Superior temporal gyrus (tissue), 1 donor: ENCODE results near the gene THADA.
"Not testable (repeated sequence)": the region's sequence is repeated elsewhere in the genome, so short reads cannot be mapped to it uniquely, and the experiment has no call there.

Source experiments
- DNase-seq: peaks from one replicate; pipeline ENCODE4 v3.0.0-alpha.2; 2016; ENCODE audit errors: extremely low spot score

The THADA gene

DNA sequence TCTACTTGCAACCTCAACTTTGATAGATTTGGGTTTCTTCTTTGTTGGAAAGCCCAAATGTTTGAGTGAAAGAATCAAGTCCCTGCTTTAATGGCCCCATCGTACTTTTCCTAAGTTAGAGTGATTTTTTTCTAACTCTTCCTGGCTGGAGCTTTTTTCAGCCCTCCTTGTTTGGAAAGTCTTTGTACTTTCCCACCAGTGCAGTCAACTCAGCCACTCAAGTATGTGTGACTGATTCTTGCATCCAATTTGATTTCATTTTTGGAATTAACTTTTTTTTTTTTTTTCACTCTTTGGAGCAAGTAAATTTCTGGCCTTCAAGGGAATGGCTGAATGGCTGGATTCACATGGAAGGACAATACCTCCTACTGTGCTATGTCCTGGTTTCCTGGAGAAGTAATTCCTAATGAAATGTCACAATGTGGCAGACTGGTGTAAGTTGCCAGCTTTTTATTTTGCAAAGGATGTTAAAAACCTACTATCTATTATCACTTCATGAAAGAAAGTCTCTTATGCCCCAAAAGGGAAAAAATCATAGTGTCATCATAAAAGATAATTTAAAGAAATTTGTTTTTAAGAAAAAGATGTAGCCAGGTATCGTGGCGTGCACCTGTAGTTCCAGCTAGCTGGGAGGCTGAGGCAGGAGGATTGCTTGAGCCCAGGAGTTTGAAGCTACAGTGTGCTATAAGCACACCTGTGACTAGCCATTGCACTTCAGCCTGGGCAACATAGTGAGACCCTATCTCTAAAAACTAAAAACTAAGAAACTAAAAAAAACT is 293.5 kb downstream of the THADA start:
- no peak for DNase-seq

DNA sequence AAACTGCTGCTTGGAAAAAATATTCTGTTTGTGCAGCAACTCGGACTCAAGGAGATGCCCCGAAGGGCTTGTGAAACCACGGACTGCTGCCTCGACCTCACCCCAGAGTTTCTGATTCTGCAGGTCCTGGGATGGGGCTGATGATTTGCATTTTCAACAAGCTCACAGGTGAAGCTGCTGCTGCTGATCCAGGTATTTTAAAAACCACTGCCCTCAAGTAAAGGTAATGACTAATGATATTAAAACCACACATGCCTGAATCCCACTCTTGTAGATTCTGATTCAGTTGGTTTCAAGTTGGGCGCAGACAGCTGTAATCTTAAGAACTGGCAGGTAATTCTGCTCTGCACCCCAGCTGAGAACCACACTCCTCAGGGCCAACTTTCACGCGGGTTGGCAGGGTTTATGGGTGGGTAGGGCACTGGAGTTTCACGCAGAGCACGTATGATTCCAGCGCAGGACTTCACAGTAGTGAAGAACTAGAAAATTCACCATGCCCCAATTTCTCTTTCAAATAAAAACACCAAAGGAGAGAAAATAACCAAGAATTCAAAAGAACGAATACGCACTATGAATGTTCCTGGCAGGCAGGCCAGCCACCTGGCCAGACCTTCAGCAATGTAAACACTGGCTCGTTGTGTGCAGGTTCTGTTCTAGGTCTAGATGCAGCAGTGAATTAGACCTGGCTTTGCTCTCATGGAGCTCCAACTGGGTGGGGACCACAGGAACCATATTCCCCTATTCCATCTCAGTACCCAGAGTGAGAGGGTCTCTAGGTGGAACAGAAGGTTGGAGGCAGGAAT is 294.9 kb downstream of the THADA start:
- DNase-seq = no peak

DNA sequence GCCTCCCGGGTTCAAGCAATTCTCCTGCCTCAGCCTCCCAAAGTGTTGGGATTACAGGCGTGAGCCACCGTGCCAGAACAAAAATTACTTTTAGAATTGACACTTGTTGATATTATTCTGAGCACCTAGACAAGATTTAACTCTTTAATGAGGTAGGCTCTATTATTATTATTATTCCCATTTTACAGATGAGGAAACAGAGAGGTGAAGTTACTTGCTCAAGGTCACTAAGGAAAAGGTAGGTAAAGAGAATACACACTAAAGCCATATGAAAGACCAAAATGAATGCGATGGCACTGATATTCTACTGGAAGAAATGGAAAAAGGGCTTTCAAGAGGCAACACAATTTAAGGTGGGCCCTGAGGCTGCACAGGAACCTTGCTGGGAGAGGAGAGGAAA is 295.6 kb downstream of the THADA start:
- no peak for DNase-seq

DNA sequence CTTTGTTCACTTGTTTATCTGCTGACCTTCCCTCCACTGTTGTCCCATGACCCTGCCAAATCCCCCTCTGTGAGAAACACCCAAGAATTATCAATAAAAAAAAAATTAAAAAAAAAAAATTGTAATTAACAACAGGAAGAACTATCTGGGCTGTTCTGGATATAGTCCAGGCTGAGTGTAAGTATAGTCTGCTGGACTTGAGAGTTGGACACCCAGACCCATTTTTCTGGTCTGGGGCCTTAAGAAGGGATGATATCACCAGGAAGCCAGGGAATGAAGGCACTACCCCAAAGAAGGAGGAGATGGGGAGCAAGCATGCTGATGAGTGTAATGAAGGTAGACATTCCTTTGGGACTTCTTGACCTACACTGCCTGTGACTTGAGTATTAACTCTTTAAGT is 297.3 kb downstream of the THADA start:
- no peak for DNase-seq

- DNase-seq = not testable (repeated sequence)
These were observed 298.1 kb downstream of the THADA start for GRCh38 chr2:43297740-43298139.

GRCh38 chr2:43294973-43295603 is 300.8 kb downstream of the THADA start:
- no peak for DNase-seq

DNA sequence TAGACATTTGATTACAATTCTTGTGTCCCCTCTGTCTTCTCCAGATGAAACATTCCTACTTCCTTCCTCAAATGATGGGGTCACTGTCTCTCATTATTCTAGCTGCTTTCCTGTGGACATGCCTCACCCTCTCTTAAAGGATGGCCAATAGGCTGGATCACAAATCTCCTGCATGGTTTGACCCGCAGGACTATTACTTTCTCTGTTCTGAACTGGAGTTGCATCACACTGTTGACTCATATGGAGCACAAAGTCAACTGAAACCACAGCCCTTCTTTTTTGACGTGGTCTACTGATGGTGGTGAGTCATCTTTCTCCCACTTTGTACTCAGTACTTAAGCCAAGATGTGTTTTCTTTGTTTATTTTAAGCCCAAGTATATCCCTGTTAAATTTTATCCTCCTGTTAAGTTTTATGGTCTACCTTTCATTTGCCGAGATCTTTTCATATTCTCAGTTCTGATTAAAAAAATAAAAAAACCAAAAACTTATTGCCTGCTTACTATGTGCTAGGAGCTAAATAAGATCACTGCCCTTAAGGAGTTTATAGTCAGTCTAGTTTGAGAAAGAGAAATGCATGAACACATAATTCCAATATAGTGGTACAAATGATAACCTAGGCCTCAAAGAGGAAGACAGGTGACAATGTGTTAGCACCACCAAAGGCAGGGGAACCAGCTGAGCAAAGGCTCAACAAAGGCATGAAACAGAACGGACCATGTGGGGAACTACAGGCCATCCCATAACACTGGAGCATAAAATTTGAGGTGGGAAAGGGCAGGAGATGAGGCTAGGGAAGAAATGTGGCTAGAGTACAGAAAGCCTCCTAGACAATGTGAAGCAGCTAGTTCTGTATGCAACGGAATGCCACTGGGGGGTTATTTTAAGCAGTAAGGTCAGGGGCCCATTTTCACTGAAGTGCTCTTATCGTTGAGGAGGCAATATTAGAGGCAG is 301.8 kb downstream of the THADA start:
- no peak for DNase-seq

DNA sequence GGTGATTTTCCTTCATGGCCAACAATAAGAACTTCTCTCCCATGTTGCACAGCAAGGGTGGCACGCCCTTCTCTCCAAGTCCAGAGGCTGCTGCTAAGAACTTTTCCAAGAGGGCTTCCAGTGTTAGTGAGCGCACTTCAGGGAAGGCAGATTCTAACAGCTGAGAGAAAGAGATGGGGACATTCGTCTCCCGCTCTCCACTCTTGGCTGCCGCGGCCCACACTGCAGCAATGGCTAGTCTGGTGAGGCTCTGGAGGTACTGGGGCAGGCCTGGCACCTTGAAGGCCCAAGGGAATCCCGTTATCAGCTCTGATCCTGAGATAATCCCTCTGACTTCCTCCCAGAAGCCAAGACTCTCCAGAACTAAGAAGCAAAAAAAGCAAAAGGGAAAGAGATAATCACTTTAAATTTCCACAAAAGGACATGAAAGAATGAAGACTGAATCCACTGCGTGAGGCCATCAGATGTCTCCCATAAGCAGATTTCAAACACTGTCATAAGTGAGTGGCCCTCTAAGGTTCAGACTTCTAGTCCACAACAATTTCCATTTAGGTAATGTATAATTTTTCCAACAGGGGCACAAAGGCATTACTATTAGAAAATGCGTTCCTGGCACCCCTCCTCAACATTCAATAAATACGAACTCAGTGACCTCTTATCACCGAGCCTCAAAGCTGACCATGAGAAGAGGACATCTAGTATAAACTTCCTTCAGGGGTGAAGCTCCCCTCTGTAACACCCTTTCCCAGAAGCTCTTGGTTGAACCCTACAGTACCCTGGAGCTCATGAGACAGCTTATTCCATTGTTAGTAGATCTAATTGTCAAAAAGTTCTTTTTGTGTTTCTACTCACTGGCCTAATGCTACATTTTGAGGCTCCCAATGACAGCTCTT is 302.7 kb downstream of the THADA start:
- no peak for DNase-seq

DNA sequence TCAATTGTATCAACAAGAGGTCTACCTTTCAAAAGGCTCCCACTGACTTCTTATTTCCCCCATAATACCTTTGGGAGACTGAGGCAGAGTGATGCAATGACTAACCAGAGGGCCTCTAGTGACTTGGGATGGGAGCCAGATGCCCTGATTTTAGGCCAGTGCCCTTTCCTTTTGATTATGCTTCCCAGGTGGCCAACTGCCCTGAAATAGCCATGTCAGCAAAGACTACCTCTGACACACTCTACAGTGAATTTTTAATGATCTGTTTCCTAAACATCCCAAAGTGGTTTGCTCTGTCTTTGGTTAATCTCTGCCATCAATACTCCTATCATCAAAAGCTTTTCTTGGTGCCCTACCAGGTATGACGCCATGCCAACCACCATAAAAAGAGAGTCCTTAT is 303.5 kb downstream of the THADA start:
- DNase-seq = no peak

DNA sequence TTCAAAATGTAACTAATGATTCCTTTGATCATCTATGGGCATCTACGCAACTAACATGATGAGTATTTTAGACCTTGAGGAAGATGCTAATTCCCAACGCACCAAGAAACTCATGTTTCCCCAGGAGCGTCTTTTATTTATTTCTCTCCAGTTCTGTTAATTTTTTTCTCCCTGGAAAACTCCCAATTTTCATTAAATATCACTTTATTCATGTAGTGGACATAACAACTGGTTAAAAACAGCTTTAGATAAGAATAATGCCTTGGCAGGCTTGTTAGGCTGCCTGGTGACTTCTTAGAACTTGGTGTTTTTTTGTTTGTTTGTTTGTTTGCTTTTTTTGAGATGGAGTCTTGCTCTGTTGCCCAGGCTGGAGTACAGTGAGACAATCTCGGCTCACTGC is 306.5 kb downstream of the THADA start:
- no peak for DNase-seq

DNA sequence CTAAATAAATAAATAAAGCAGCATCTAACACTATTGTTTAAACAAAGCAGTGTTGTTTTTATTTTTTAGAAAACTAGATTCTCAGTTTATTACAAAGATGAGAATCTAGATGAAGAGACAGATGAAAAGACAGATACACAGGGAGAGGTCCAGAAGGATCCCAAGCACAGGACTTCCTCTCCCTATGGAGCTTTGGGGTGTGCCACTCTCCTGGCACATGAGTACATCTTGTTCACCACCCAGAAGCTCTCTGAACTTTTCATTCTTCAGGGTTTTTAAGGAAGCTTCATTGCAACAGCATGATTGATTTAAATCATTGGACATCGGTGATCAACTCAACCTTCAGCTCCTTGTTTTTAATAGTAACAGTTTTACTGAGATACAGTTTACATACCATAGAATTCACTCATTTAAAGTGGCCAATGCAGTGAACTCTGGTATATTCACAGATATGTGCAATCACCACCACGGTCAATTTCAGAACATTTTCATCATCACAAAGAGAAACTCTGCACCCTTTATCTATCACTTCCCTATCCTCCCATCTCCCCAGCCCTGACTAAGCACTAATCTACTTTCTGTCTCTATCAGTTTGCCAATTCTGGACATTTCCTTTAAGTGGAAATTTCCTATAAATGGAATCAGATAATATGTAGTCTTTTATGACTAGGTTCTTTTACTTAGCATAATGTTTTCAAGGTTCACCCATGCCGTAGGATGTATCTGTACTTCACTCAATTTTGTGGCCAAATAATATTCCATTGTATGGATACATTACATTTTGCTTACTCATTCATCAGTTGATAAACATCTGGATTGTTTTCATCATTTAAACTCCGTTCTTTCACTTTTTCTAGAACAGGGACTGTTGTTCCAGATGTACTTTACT is 307.2 kb downstream of the THADA start:
- no peak for DNase-seq

GRCh38 chr2:43285987-43286386 is 309.9 kb downstream of the THADA start:
- DNase-seq = no peak

DNA sequence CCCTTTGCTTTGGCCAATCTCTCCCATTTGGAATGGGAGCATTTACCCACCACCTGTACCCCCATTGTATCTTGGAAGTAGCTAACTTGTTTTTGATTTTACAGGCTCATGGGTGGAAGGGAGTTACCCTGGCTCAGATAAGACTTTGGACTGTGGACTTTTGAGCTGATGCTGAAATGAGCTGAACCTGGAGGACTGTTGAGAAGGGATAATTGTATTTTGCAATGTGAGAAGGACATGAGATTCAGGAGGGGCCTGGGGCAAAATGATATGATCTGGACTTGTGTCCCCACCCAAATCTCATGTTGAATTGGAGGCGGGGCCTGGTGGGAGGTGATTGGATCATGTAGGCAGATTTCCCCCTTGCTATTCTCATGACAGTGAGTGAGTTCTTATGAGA is 310.9 kb downstream of the THADA start:
- DNase-seq = no peak

DNA sequence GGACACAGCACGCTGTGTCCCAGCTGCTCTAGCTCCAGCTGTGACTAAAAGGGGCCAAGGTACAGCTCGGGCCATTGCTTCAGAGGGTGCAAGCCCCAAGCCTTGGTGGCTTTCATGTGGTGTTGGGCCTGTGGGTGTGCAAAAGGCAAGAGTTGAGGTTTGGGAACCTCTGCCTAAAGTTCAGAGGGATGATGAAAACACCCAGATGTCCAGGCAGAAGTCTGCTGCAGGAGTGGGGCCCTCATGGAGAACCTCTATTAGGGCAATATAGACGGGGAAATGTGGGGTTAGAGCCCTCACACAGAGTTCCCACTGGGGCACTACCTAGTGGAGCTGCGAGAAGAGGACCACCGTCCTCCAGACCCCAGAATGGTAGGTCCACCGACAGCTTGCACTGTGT is 311.5 kb downstream of the THADA start:
- not testable (repeated sequence) for DNase-seq

DNA sequence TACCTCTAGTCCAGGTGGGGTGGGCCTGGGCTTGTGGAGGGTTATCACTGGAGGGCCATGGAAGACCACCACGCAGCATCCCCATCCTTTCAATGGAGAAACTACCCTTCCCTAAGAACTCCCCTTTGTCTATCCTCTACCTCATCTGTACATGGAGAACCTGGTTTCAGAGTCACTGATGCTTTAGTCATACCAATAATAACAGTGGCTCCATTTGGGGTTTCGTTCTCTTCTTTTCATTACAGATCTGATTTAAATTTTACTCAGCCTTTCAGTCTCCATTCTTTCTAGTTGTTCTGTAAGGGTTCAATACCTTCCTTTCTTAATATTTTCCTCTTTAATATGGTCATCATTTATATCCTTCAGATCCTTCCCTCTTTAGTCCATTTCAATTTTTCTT is 314.8 kb downstream of the THADA start:
- DNase-seq = no peak

- no peak for DNase-seq
These were observed 316.5 kb downstream of the THADA start for GRCh38 chr2:43279317-43279840.

GRCh38 chr2:43278564-43279220 is 317.1 kb downstream of the THADA start:
- DNase-seq = no peak

- no peak for DNase-seq
These were observed 318.9 kb downstream of the THADA start for GRCh38 chr2:43276962-43277391.
